Testis (tissue), 3 donors: ENCODE results near the gene DCTPP1. TPM values are rescaled to one million over a fixed set of nuclear protein-coding genes. Genes with fewer than 3 reads are reported as not detected.

ENCODE experiments used
- DNase-seq: peaks from one replicate; pipeline ENCODE4 v3.0.0-alpha.2; 2019
- H3K27ac ChIP-seq, 2 donors: fragments of 200-600 bp; sonication (generic); one replicate each; pipeline ENCODE4 v1.5.1; 2019
- H3K27me3 ChIP-seq: fragments of 200-600 bp; sonication (generic); one replicate; pipeline ENCODE4 v1.5.1; 2019
- H3K36me3 ChIP-seq: fragments of 200-600 bp; sonication (generic); one replicate; pipeline ENCODE4 v1.5.1; 2017; ENCODE audit warnings: low read depth; ENCODE audit errors: missing control alignments
- H3K4me1 ChIP-seq: fragments of 200-600 bp; sonication (generic); one replicate; pipeline ENCODE4 v1.5.1; 2019
- H3K4me3 ChIP-seq, 2 donors: fragments of 200-600 bp; sonication (generic); one replicate each; pipeline ENCODE4 v1.5.1; 2017 to 2019
- H3K9me3 ChIP-seq: fragments of 200-600 bp; sonication (generic); one replicate; pipeline ENCODE4 v1.5.1; 2017
- POLR2A ChIP-seq: fragments of 450-650 bp; IDR thresholded peaks from one replicate; pipeline ENCODE4 v1.6.1; 2017; ENCODE audit warnings: antibody characterized with exemption, mild to moderate bottlenecking, moderate library complexity
- WGBS, 2 donors: methylation state at CpG; one replicate each; pipeline ENCODE4 v1.1.5; 2018; 5-methylcytosine and 5-hydroxymethylcytosine counted together
- intact Hi-C: fragments of 100-400 bp; cut with DNase I; formaldehyde crosslinking; loops from one replicate; pipeline ENCODE4 v1.15.1; 2023; ENCODE audit warnings: low total_unique reads
- polyA plus RNA-seq: library from polyadenylated mRNA; stranded (reverse); fragments of 350-450 nt; fragmentation: Illumina TruSeq; extraction: RNeasy Lipid Tissue Mini Kit (QIAGEN cat#74804); gene quantifications from one replicate; pipeline ENCODE4 v1.2.3, GENCODE V29; 2014; ENCODE audit warnings: low read depth, low replicate concordance; ENCODE audit not compliant: insufficient read depth
- total RNA-seq, 2 donors: library from RNA; depleted of rRNA; stranded (reverse); fragments of >200 nt; gene quantifications; one replicate each; pipeline ENCODE4 v1.2.3, GENCODE V29; 2016
- TF ChIP-seq, protein P1 (sequence below), 3 experiments: fragments of 450-650 bp in 2 of 3; fragments of 200-600 bp in 1 of 3; sonication (generic) in 1 of 3; IDR thresholded peaks; one replicate each; pipeline ENCODE4 v1.5.1; 2016 to 2019; ENCODE audit warnings: antibody characterized with exemption in 3 of 3, mild to moderate bottlenecking in 2 of 3, moderate library complexity in 1 of 3

DCTPP1 gene
- total and polyA plus RNA-seq, 3 donors from 2014 or later: 15.2 to 26.1 (median 23.6) TPM

DNA sequence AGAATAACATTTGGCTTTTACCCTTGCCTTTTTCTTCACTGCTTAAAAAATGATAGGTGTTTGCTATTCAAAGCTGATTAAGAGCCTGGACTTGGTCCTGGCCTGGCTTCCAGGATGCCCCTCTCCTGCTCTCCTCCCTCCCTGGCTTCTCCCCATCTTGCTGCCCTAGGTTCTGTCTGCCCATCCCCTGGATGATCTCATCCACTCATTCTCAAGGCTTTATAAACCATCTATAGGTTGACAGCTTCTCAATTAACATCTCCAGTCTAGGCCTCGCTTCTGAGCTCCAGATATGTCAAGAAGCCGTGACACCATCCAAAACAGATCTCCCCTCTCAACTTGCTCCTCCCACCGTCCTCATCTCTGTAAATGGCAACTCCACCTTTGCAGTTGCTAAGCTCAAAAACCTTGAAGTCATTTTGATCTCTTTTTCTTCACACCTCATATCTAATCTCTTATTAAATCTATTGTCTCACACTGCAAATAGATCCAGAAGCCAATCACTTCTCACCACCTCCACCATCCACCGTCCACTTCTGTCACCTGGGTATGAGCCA is 13.7 kb downstream of the DCTPP1 start:
- TF ChIP-seq POLR2A: no peak
- TF ChIP-seq, protein P1, sequence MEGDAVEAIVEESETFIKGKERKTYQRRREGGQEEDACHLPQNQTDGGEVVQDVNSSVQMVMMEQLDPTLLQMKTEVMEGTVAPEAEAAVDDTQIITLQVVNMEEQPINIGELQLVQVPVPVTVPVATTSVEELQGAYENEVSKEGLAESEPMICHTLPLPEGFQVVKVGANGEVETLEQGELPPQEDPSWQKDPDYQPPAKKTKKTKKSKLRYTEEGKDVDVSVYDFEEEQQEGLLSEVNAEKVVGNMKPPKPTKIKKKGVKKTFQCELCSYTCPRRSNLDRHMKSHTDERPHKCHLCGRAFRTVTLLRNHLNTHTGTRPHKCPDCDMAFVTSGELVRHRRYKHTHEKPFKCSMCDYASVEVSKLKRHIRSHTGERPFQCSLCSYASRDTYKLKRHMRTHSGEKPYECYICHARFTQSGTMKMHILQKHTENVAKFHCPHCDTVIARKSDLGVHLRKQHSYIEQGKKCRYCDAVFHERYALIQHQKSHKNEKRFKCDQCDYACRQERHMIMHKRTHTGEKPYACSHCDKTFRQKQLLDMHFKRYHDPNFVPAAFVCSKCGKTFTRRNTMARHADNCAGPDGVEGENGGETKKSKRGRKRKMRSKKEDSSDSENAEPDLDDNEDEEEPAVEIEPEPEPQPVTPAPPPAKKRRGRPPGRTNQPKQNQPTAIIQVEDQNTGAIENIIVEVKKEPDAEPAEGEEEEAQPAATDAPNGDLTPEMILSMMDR (IDR thresholded peaks at IDR 0.05): no peak
- intact Hi-C loops: no loop called here
- no peak for DNase-seq
- WGBS, 2 donors: 68 to 73% methylated on average over 4 of the region's 4 CpGs
- H3K36me3 ChIP-seq: no peaks in the 10 kb centered on the region
- no peaks in the 10 kb centered on the region for H3K27me3 ChIP-seq
- peaks cover 12% of the 10 kb centered on the region for H3K4me1 ChIP-seq
- H3K27ac ChIP-seq: no peak overlapping the region
- no peak overlapping the region for H3K4me3 ChIP-seq
- no peaks in the 10 kb centered on the region for H3K9me3 ChIP-seq

DNA sequence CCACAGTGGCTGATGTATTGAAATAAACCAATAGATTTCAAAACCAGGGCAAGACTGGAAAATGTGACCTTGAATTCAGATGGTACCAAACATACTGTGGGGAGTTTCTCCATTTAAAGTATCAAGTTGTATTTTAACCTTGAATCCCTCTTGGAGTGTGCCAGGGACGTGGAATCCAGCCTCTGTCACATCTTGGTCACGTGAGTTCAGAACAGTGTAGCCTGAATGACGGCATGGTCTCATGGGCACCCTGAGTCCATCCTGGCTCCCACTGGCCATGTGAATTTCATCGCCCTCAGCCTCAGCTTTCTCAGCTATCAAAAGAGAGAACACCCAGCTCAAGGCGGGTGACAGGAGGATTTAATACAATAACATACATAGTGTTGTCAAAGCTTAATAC is 15.7 kb downstream of the DCTPP1 start:
- peak; percentile 91 for DNase-seq
- Histone ChIP-seq H3K9me3 (no peaks in the 10 kb centered on the region), H3K27ac (peak overlapping the region; percentile 77 to 83), H3K27me3 (no peaks in the 10 kb centered on the region), H3K36me3 (no peaks in the 10 kb centered on the region), H3K4me3 (no peak overlapping the region), H3K4me1 (peaks cover 19% of the 10 kb centered on the region)
- no peak for TF ChIP-seq POLR2A
- TF ChIP-seq, protein P1 (IDR thresholded peaks at IDR 0.05): no peak
- 55 to 74% methylated on average over 5 of the region's 5 CpGs for WGBS, 2 donors
- intact Hi-C loops: no loop called here

DNA sequence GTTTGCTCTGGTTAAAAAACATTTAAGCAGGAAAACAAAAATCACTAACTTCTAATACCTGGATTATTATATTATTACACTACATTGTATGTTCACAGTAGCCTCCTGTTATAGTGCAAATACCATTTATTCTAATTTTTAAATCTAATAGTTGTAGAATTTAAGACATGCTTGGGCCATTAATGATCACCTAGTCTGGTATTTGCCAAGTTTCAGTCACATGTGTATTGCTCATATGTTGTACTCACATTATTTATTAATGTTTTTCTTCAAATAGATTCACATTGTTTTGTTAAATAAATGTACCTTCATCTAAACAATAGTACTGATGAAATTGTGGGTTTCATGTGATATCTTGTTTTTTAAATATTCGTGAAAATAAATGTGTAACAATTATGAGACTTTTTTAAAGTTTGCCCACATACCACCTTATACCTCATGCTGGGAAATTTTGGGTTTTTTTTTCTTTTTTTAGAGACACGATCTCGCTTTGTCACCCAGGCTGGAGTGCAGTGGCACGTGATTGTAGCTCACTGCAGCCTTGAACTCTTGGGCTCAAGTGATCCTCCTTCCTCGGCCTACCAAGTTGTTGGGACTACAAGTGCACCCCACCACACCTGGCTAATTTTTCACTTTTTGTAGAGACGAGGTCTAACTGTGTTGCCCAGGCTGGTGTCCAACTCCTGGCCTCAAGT is 16.6 kb downstream of the DCTPP1 start:
- Histone ChIP-seq H3K4me1 (peaks cover 28% of the 10 kb centered on the region), H3K27ac (peak overlapping the region; percentile 77 to 83), H3K36me3 (no peaks in the 10 kb centered on the region), H3K9me3 (no peaks in the 10 kb centered on the region), H3K4me3 (no peak overlapping the region), H3K27me3 (no peaks in the 10 kb centered on the region)
- intact Hi-C loops: no loop called here
- WGBS, 2 donors: 69 to 71% methylated on average over 6 of the region's 6 CpGs
- TF ChIP-seq, protein P1 (IDR thresholded peaks at IDR 0.05): no peak
- TF ChIP-seq POLR2A: no peak
- no peak for DNase-seq

DNA sequence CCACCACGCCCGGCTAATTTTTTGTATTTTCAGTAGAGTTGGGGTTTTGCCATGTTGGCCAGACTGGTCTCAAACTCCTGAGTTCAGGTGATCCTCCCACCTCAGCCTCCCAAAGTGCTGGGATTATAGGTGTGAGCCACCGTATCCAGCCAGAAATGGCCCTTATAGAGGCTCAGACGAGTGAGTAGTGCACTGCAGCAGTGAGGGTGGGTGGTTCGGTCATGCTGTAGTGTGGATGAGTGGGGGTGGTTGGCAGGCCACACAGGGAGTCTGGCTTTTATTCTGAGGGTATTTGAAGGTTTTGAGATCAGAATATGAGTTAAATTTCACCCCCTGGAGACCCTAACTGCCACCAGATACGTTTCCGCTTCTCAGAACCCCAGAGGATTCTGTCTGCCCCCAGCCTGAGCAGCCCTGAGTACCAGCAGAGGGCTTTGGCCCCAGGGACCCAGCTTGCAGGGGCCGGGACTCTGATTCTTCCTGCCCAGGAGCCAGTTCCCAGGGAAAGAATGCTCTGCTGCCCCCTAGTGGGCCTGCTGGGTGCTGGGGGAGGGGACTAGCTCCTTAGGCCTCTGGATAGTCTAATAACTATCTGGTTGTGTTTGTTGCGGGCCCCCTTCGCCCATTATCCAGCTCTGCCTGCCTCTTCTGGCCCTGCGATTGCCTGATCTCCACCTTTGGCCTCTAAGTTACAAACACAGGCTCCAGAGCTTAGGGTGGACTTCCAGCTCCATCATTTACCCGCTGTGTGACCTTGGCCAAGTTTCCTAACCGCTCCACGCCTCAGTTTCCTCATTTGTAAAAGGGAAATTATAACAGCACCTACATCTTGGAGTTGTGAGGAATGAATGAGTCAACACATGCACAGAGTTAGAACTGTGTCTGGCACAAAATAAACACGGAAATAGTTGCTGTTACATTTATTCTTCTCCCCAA is 20.4 kb downstream of the DCTPP1 start:
- Histone ChIP-seq H3K4me3 (no peak overlapping the region), H3K4me1 (peaks cover 33% of the 10 kb centered on the region), H3K27ac (no peak overlapping the region), H3K9me3 (no peaks in the 10 kb centered on the region), H3K27me3 (no peaks in the 10 kb centered on the region), H3K36me3 (no peaks in the 10 kb centered on the region)
- peak; percentile 93 for DNase-seq
- intact Hi-C loops: no loop called here
- 40% methylated on average over 14 to 15 of the region's 15 CpGs for WGBS, 2 donors
- TF ChIP-seq, protein P1 (IDR thresholded peaks at IDR 0.05): peak; percentile 82 to 86 (median 86)
- no peak for TF ChIP-seq POLR2A
